KBM-7 (cell line): ENCODE measurements around the gene CADPS2.
"Not testable (repeated sequence)": the region's sequence is repeated elsewhere in the genome, so short reads cannot be mapped to it uniquely, and the experiment has no call there.

ENCODE experiments used
- DNase-seq: peaks from one replicate; pipeline ENCODE4 v3.0.0-alpha.2; 2015
- in situ Hi-C: fragments of 300-500 bp; cut with MboI; formaldehyde crosslinking; loops from 2 replicates; pipeline ENCODE4 v1.14.3; 2020; ENCODE audit warnings: low sequenced_read_pairs, low pct_unique_long_range_greater_than_20kb, mixed read lengths

Gene CADPS2

DNA sequence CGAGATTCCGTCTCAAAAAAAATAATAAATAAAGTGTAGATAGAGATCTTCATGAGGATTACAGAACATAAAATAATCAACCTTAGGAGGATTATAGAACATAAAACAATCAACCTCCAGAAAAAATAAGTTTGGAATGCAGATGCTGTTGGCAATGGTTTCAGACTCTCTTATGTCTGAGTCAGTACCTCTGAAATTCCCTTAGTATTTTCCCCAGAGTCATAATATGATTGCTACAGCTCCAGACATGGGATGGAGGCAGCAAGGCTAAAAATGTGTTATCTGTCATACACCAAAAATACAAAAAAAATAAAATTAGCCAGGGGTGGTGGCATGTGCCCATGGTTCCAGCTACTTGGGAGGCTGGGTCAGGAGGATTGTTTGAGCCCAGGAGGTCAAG lies 22.2 kb downstream of the CADPS2 start:
- in situ Hi-C loops = no loop called here
- no peak for DNase-seq

DNA sequence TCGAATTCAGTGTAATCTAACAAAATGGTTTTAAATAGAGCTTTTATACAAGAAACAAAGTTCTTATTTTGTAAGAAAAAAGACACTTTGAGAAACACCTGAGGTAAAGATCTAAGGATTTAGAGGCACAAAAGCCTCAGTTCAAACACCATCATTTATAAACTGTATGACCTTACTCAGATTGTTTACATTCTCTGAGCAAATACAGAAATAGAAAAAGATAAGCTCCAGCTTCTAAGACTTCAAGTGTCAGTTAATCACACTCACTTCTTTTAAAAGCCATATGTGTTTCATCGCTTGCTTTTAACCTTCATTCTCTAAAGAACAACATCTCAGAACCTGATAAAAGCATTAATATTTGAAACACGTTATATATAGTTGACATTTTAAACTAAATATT lies 27.9 kb downstream of the CADPS2 start:
- no peak for DNase-seq
- in situ Hi-C loops = no loop called here

DNA sequence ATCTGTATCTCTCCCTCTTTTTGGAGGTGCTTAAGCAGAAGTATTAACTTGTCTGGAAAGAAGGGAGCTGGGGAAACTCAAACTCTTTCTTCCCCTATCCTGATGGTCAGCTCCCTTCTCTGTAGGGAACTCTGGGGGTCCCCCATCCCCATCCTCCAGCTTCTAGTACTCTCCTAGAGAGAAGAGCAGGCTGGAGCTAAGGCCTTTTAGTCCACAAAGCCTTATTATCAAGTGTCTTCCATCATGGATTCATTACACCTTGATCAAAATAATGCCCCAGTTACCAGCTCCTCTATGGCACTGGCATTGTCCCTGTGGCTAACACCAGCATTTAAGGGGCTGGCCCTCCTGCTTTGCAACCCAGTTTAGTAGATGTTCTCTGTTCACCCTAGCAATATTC lies 35.7 kb downstream of the CADPS2 start:
- in situ Hi-C loops = no loop called here
- DNase-seq = no peak

DNA sequence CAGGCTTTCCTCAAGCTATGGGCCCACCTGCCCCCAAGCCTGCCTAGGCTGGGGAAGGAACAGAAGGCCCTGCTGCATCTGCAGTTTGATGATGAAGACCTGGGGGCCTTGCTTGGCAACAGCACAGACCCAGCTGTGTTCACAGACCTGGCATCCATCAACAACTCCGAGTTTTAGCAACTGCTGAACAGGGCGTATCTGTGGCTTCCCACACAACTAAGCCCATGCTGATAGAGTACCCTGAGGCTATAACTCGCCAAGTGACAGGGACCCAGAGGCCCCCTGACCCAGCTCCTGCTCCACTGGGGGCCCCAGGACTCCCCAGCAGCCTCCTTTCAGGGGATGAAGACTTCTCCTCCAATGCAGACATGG lies 36.3 kb downstream of the CADPS2 start:
- in situ Hi-C loops = no loop called here
- no peak for DNase-seq

DNA sequence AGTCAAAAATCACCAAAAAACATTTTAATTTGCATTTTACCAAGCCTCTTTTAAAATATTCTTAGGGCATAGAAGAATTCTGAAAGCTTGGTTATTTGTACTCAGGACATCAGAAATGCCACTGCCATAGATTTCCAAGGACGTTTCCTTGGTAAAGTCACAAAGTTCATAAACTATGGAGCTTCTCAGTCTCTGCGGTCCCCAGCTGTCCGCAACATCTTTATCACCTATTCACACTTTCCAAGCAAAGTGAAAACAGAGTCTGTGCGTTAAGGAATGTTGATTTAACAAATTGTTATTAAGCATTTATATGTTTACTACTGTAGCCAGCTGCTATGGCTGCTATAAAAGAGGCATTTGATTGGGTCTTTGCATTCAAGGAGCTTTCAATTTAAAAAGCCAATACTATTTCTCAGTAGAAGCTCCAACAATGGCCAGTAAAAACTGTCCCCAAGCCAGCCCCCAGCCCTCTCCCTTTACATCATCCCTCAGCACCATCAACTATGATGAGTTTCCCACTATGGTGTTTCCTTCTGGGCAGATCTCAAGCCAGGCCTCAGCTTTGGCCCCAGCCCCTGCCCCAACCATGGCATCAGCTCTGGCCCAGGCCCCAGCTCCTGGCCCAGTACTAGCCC lies 36.8 kb downstream of the CADPS2 start:
- no peak for DNase-seq
- in situ Hi-C loops = no loop called here

DNA sequence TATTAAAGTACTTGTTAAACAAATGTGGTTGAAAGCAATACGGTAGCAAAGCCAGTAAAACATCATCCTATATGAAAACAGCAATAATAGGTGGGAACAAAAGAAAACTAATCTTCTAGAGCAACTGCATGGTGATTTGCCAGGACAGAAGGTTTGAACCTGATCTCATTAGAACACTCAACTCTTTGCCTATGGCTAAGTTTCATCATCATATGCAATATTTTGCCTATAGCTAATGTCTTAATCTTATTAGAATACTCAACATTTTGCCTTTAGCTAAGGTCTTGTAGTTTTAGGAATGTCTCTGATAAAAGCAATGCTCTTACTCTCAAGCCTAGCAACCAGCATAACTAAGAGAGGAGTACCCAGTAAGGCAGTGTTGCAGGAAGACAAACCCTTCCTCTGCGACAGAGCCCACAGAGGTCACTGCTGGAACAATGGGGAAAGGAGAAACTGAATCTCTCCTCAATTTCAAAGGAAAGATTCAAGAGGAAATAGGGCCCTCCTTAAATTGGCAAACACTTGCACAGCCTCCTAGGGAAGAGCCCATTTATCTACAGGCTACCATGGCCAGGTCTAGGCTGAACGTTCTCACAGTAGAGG lies 38.3 kb downstream of the CADPS2 start:
- DNase-seq = no peak
- in situ Hi-C loops = no loop called here

DNA sequence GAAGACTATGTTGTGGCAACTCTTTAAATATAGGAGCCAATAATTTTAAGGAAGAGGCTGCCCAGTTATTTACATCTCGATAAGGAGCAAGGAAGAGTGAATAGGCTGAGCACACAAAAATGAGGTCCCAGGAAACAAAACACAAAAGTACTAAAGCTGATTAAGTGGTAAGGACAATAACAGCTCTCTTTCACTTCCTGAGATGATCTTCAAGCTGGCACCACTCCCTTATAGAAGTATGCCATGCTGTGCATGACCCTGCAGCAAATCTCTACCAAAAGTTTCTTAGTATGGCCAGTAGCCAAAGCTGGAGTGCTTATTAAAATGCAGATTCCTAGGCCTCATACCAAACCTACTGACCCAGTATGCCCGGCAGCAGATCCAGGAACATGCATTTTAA lies 39.7 kb downstream of the CADPS2 start:
- no peak for DNase-seq
- in situ Hi-C loops = no loop called here

DNA sequence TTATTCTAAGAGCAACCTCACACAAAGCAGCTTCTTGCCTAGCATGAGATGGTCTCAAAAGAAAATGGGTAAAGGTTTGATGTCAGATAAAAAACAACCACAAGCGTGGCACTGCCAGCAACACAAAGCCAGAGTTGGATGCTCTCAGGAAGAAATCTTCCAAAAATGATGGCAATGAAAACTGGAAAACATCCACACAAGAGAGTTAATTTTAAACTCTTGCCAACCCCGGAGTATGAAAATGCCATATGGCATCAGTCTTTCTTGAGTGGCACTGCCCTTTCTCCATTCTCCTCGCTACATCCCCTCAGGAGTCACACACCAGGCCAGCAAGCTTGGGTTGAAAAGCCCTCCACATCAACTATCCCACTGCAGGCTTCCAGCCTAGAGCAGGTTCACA lies 41.0 kb downstream of the CADPS2 start:
- no peak for DNase-seq

DNA sequence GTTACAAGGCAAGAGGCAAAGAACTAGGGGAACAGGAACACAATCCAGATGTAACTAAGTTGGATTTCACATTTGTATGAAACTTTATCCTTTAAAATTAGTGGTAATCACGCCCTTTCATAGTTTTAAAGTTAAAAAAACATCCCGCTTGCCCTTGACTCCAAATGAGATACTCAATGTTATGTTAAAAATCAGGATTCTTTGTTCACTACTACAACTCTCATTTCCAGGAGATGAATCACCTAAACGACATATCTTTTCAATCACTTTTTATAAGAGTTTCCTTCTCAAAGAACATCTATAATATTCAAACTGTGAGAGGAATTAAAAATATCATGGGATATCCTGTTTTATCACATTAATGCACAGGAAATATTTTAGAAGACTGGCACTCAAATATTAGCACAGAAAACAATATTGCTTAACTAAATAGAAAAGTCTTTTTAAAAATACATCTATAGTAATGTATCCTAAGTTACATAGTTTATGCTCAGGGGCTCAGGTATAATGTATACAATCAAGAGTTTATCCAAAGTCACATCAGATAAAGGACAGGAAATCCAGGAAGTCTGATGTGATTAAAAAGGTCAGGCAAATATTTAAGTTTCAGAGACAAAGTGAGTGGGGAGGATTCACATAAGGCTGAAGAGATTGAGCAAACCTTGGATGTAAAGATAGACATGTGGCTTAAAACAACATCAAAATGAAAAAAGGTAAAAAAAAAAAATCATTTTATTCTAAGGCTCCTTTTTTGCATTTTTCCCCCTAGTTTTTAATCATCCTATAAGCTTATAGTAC lies 41.9 kb downstream of the CADPS2 start:
- in situ Hi-C loops = no loop called here
- no peak for DNase-seq

More for the DNA sequence above, 41.0 kb downstream of the CADPS2 start:
- in situ Hi-C loops = no loop called here

DNA sequence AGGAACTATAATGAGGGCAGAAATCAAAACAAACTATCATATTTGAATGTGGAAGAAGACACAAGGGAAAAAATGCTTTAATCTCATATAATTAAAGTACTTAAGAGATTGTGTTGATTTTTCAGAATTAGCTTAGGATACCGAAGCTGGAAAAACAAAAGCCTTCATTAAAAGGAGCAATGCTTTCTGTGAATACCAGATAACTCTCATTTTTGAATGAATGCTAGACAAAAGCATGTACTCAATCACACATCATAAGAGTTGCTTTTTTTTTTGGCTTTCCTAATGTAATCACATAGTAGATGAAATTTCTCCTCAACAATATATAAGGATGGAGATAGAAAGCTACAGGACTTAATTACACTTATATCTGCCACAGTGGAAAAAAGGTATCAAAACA lies 43.3 kb downstream of the CADPS2 start:
- in situ Hi-C loops = no loop called here
- no peak for DNase-seq

DNA sequence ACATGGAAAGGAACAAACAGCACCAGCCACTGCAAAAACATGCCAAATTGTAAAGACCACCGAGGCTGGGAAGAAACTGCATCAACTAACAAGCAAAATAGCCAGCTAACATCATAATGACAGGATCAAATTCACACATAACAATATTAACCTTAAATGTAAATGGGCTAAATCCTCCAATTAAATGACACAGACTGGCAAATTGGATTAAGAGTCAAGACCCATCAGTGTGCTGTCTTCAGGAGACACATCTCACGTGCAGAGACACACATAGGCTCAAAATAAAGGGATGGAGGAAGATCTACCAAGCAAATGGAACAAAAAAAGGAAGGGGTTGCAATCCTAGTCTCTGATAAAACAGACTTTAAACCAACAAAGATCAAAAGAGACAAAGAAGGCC lies 50.0 kb downstream of the CADPS2 start:
- in situ Hi-C loops, DNase-seq: not testable (repeated sequence)

DNA sequence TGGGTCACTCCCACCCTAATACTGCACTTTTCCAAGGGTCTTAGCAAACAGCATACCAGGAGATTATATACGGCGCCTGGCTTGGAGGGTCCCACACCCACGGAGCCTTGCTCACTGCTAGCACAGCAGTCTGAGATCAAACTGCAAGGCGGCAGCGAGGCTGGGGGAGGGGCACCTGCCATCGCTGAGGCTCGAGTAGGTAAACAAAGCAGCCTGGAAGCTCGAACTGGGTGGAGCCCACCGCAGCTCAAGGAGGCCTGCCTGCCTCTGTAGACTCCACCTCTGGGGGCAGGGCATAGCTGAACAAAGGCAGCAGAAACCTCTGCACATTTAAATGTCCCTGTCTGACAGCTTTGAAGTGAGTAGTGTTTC lies 51.7 kb downstream of the CADPS2 start:
- DNase-seq, in situ Hi-C loops: not testable (repeated sequence)

DNA sequence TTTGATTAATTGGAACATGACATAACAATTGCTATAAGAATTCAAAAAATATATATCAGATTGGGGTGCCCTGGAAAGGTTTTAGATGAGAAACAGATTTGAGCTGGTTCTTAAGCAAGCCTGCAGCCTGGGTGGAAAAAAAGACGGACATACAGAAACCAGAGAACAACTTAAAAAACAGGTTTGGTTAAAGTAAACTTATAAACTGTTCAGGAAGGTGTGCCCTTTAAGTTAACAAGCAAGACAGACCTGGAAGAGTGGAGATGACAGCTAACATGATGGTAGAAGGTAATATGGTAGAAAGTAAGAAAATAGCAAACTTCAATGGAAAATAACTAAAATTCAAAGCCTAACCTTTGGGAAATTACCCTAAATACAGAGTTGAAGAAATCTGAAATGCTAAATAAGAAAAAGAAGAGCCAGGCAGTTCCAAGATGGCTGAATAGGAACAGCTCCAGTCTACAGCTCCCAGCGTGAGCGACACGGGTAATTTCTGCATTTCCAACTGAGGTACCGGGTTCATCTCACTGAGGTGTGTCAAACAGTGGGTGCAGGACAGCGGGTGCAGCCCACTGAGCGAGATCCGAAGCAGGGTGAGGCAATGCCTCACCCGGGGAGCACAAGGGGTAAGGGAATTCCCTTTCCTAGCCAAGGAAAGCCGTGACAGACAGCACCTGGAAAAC lies 52.2 kb downstream of the CADPS2 start:
- DNase-seq = no peak
- in situ Hi-C loops = no loop called here

DNA sequence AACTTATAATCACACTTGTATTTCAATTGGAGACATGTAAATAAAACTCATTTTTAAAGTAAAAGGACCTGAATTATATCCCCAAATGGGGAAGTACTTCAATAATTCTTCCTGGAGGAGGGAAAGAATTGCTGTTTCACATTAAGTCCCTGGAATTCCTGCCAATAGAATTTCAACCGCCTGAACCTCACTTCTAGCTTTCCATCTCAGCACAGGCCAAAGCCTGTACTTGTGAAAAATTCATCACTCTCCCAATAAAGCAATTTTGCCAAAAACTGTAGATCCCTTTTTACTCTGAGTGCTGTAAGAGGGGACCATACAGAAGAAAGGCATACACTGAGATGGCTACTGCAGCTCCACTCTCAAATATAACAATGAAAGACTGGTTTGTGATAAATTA lies 54.8 kb downstream of the CADPS2 start:
- in situ Hi-C loops = no loop called here
- DNase-seq = no peak

DNA sequence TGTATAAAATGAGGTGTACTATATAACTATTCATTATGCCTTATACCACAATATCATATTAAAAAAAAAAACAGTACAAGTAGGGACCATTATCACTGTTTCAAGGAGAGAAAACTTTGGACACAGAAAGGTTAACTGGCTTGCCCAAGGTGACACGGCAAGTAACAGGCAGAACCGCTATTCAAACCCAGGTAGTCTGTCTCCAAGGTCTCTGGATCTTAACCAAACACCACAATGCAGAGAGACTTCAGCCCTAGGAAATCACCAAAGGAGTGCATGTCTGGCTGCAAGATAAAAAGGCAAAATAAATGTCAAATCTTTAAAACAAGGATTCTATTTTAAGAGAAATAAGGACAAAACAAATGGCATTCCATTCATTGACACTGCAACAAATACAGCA lies 56.3 kb downstream of the CADPS2 start:
- DNase-seq = no peak
- in situ Hi-C loops = no loop called here

DNA sequence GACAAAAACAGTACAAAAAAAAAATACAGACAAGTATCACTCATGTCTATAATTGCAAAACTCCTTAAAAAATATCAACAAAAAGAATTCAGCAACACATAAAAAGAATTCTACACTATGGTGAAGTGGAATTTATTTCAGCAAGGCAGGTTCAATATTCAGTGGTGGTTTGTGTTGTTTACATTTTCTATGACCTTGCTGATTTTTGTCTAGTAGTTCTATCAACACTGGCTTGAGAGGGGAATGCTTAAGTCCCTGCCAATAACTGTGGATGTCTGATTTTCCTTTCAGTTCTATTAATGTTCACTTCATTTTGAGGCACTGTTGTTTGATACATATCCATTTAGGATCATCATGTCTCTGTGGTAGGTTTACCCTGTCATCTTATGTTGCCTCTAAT lies 58.5 kb downstream of the CADPS2 start:
- in situ Hi-C loops = no loop called here
- no peak for DNase-seq

DNA sequence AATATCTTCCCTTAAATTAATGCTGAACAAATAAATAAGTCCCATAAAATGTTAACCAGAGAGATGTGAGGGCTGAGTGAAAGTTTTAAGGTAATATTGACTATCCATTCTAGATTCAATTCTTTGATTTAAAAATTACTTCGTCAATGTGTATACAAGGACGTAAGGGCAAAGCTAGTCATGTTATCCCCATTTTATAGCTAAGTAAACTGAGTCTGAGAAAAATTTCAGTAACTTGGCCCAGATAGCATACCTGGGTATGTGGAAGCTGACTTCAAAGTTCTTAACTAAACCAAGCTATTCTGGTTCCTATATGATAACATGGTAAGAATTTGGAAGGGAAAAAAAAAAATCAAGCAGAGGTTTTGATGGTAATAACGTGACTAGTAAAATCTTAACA lies 72.4 kb downstream of the CADPS2 start:
- in situ Hi-C loops = no loop called here
- DNase-seq = no peak

DNA sequence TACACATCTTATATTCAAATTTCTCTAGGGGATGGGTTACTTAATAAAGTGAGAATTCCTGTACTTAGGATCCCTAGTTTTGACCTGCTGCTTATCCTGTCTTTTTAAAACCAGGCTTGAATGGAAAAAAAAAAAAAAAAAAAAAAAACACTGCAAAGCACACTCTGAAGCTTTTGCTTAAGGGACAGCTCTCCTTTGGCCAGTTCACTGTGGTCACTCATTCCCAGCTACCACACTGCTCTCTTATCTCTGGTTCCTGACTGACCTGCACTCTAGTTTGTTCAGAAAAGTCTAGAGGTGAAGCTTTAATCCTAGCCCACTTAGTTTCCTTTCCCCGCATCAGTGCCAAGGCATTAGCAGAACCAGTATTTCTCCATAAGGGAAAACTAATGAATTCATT lies 82.4 kb downstream of the CADPS2 start:
- in situ Hi-C loops = no loop called here
- no peak for DNase-seq

DNA sequence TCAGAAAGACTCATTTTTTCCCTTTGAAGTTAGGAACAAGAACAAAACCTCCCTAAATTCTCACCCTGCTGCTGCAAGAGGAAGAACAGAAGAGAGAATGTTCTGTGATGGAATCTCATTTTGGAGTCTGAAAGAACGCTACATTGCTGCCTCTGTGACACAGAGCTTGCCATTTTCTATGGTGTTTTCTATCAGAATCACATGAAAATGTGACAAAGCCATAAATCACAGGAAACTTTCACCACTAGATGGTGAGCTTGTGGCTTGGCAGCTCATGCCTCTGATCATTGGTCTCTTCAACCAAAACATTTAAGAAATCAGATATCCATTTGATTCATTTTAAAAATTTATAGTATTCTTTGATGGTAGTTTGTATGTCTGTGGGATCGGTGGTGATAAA lies 82.9 kb downstream of the CADPS2 start:
- in situ Hi-C loops = no loop called here
- peak; percentile 48 for DNase-seq

DNA sequence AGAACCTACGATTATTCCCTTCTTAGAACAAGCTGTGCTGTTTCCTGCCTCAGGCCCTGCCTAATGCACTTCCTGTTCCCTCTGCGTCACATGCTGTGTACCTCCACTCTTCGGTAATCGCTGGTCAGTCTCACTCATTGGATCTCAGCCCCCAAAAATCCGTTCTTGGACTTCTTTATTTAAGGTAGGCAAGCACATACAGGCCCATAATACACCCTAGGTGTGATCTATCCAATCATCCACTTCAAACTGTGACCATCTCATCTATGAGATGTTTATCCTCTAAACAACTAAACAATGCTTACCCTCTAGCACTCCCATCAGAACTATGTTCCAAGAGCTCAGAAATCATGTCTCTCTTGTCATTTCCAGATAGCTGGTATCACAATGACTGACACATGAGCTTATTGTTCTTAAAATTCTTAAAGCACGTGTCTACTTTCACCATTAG lies 83.9 kb downstream of the CADPS2 start:
- in situ Hi-C loops = no loop called here
- DNase-seq = peak; percentile 26
